ENCODE data around the gene LMF2. TPM values are rescaled to one million over a fixed set of nuclear protein-coding genes. Genes with fewer than 3 reads are reported as not detected.

The LMF2 gene
- total RNA-seq, 1 donor from 2014 or later, result 66.2 TPM

GRCh38 chr22:50526108-50526833 lies 18.8 kb upstream of the LMF2 start:
- Mint-ChIP-seq H3K27ac (no peak overlapping the region), H3K4me3 (peak overlapping the region; percentile 62), H3K27me3 (ENCODE audit: low read depth) (peaks cover 28% of the 10 kb centered on the region), H3K4me1 (peaks cover 16% of the 10 kb centered on the region), H3K9me3 (no peaks in the 10 kb centered on the region), H3K36me3 (no peaks in the 10 kb centered on the region)
- peak; percentile 52 for TF ChIP-seq CTCF (IDR thresholded peaks at IDR 0.05; ENCODE audit: unreplicated experiment)
- DNase-seq (ENCODE audit: low spot score in 2 of 2, unreplicated experiment in 2 of 2), result peak; percentile 70 to 87

DNA sequence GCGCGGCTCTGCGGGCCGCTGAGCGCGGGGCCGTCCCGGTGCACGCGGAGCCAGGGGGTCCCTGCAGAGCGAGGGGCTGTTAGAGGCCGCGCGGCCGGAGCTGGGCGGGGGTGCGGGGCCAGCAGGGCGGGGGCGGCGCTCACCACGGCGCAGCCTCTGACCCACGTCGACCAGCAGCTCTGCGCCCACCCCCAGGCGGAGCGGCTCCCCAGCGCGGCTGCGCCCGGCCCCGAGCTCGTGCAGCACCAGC lies 18.3 kb upstream of the LMF2 start:
- Mint-ChIP-seq H3K27ac (no peak overlapping the region), H3K36me3 (no peaks in the 10 kb centered on the region), H3K4me1 (peaks cover 14% of the 10 kb centered on the region), H3K9me3 (no peaks in the 10 kb centered on the region), H3K4me3 (peak overlapping the region; percentile 80), H3K27me3 (ENCODE audit: low read depth) (peaks cover 23% of the 10 kb centered on the region)
- no peak for DNase-seq (ENCODE audit: low spot score in 2 of 2, unreplicated experiment in 2 of 2)
- no peak for TF ChIP-seq CTCF (IDR thresholded peaks at IDR 0.05; ENCODE audit: unreplicated experiment)

GRCh38 chr22:50525104-50525857 lies 17.8 kb upstream of the LMF2 start, which contains the start of gene SCO2:
Gene SCO2, minus strand, starts transcription at chr22:50525598. Its CDS starts 1,187 bp downstream, at chr22:50524411.
- H3K27ac Mint-ChIP-seq, result peak within 1 kb of the TSS; percentile 90
- no peak for TF ChIP-seq CTCF (IDR thresholded peaks at IDR 0.05; ENCODE audit: unreplicated experiment)
- H3K4me3 Mint-ChIP-seq, result peak within 1 kb of the TSS; percentile 80
- peaks cover 14% of the 10 kb centered on the region for H3K4me1 Mint-ChIP-seq
- no peaks in the 10 kb centered on the region for H3K9me3 Mint-ChIP-seq
- peaks cover 20% of the 10 kb centered on the region for H3K27me3 Mint-ChIP-seq (ENCODE audit: low read depth)
- peak; percentile 96 to 99 for DNase-seq (ENCODE audit: low spot score in 2 of 2, unreplicated experiment in 2 of 2)
- H3K36me3 Mint-ChIP-seq, result no peaks in the 10 kb centered on the region

- no peak for TF ChIP-seq CTCF (IDR thresholded peaks at IDR 0.05; ENCODE audit: unreplicated experiment)
- H3K4me1 Mint-ChIP-seq, result peaks cover 14% of the 10 kb centered on the region
- DNase-seq (ENCODE audit: low spot score in 2 of 2, unreplicated experiment in 2 of 2), result peak in 1 of 2 experiments; percentile 20
- H3K9me3 Mint-ChIP-seq, result no peaks in the 10 kb centered on the region
- peaks cover 19% of the 10 kb centered on the region for H3K27me3 Mint-ChIP-seq (ENCODE audit: low read depth)
- H3K27ac Mint-ChIP-seq, result peak overlapping the region; percentile 90
- H3K36me3 Mint-ChIP-seq, result peaks cover 2% of the 10 kb centered on the region
- peak overlapping the region; percentile 80 for H3K4me3 Mint-ChIP-seq
These were observed 17.2 kb upstream of the LMF2 start for GRCh38 chr22:50524676-50525103.

GRCh38 chr22:50523806-50524675 lies 16.5 kb upstream of the LMF2 start:
- DNase-seq (ENCODE audit: low spot score in 2 of 2, unreplicated experiment in 2 of 2), result no peak
- Mint-ChIP-seq H3K27me3 (ENCODE audit: low read depth) (peaks cover 14% of the 10 kb centered on the region), H3K4me1 (peaks cover 14% of the 10 kb centered on the region), H3K9me3 (no peaks in the 10 kb centered on the region), H3K36me3 (peaks cover 6% of the 10 kb centered on the region), H3K27ac (peak overlapping the region; percentile 90), H3K4me3 (peak overlapping the region; percentile 80)
- no peak for TF ChIP-seq CTCF (IDR thresholded peaks at IDR 0.05; ENCODE audit: unreplicated experiment)

All from mesothelial cell of epicardium (in vitro differentiated cells).